Subcutaneous abdominal adipose tissue (tissue), 5 donors: ENCODE measurements around the gene DDR2.

Experiments used
- H3K27ac ChIP-seq: one replicate; pipeline ENCODE4 v1.7.0; 2013; ENCODE audit warnings: low read depth, mild to moderate bottlenecking, inconsistent platforms, low read length, moderate library complexity
- H3K27me3 ChIP-seq, 5 donors: one replicate each; pipeline ENCODE4 v1.7.0; 2013; ENCODE audit warnings: low read length in 5 of 5, inconsistent platforms in 1 of 5; ENCODE audit not compliant: control insufficient read depth in 5 of 5, insufficient read depth in 4 of 5
- H3K36me3 ChIP-seq, 5 donors: one replicate each; pipeline ENCODE4 v1.7.0; 2013; ENCODE audit warnings: low read length in 5 of 5; ENCODE audit not compliant: control insufficient read depth in 5 of 5, insufficient read depth in 5 of 5
- H3K4me1 ChIP-seq, 5 donors: one replicate each; pipeline ENCODE4 v1.7.0; 2013; ENCODE audit warnings: low read length in 5 of 5, mild to moderate bottlenecking in 3 of 5, moderate library complexity in 1 of 5; ENCODE audit not compliant: control insufficient read depth in 5 of 5, insufficient read depth in 5 of 5
- H3K4me3 ChIP-seq, 5 donors: one replicate each; pipeline ENCODE4 v1.7.0; 2013; ENCODE audit warnings: low read length in 5 of 5, low read depth in 1 of 5
- H3K9ac ChIP-seq, 5 donors: one replicate each; pipeline ENCODE4 v1.7.0; 2013; ENCODE audit warnings: low read length in 5 of 5, mild to moderate bottlenecking in 4 of 5, moderate library complexity in 3 of 5
- H3K9me3 ChIP-seq, 5 donors: one replicate each; pipeline ENCODE4 v1.7.0; 2013; ENCODE audit warnings: low read length in 5 of 5; ENCODE audit not compliant: control insufficient read depth in 5 of 5
- donor health status: healthy.
- donor health status: healthy.
- donor health status: healthy.
- donor health status: healthy.
- donor health status: healthy.

The DDR2 gene

GRCh38 chr1:162605225-162605927, 26.9 kb upstream of the DDR2 start:
- Histone ChIP-seq H3K27me3 (no peaks in the 10 kb centered on the region), H3K9me3 (no peaks in the 10 kb centered on the region), H3K36me3 (peaks cover 13 to 42% (median 22%) of the 10 kb centered on the region in 5 donors), H3K4me3 (no peak overlapping the region), H3K27ac (peak overlapping the region; percentile 46), H3K4me1 (no peaks in the 10 kb centered on the region), H3K9ac (no peak overlapping the region)

- Histone ChIP-seq H3K9me3 (no peaks in the 10 kb centered on the region), H3K4me3 (no peak overlapping the region), H3K36me3 (peaks cover 0 to 14% (median 2%) of the 10 kb centered on the region in 5 donors), H3K9ac (no peak overlapping the region), H3K27ac (no peak overlapping the region), H3K27me3 (no peaks in the 10 kb centered on the region), H3K4me1 (peaks cover 0 to 21% (median 15%) of the 10 kb centered on the region in 5 donors)
Observed at GRCh38 chr1:162609306-162609705, 23.0 kb upstream of the DDR2 start.

- Histone ChIP-seq H3K4me1 (peaks cover 0 to 21% (median 15%) of the 10 kb centered on the region in 5 donors), H3K27ac (peak overlapping the region; percentile 85), H3K36me3 (peaks cover 0 to 11% (median 0%) of the 10 kb centered on the region in 5 donors), H3K4me3 (no peak overlapping the region), H3K9ac (peak overlapping the region in 4 of 5 donors; percentile 36 to 62 (median 42)), H3K27me3 (no peaks in the 10 kb centered on the region), H3K9me3 (peaks cover 0 to 14% (median 11%) of the 10 kb centered on the region in 5 donors)
Observed at GRCh38 chr1:162612606-162613400, 19.5 kb upstream of the DDR2 start.

GRCh38 chr1:162616848-162617247, 15.4 kb upstream of the DDR2 start:
- Histone ChIP-seq H3K4me1 (peaks cover 0 to 21% (median 15%) of the 10 kb centered on the region in 5 donors), H3K4me3 (no peak overlapping the region), H3K9me3 (peaks cover 0 to 14% (median 12%) of the 10 kb centered on the region in 5 donors), H3K9ac (no peak overlapping the region), H3K27me3 (no peaks in the 10 kb centered on the region), H3K27ac (no peak overlapping the region), H3K36me3 (no peaks in the 10 kb centered on the region)

GRCh38 chr1:162617513-162617912, 14.8 kb upstream of the DDR2 start:
- Histone ChIP-seq H3K9me3 (peaks cover 0 to 14% (median 12%) of the 10 kb centered on the region in 5 donors), H3K36me3 (no peaks in the 10 kb centered on the region), H3K4me3 (no peak overlapping the region), H3K27ac (no peak overlapping the region), H3K4me1 (peaks cover 0 to 15% (median 14%) of the 10 kb centered on the region in 5 donors), H3K27me3 (no peaks in the 10 kb centered on the region), H3K9ac (no peak overlapping the region)

- H3K4me3 ChIP-seq, result no peak overlapping the region
- no peaks in the 10 kb centered on the region for H3K4me1 ChIP-seq
- no peak overlapping the region for H3K9ac ChIP-seq
- H3K27me3 ChIP-seq, result no peaks in the 10 kb centered on the region
- H3K36me3 ChIP-seq, result no peaks in the 10 kb centered on the region
- H3K9me3 ChIP-seq, result peaks cover 0 to 14% (median 12%) of the 10 kb centered on the region in 5 donors
- H3K27ac ChIP-seq, result no peak overlapping the region
Observed at GRCh38 chr1:162619076-162619475, 13.2 kb upstream of the DDR2 start.

GRCh38 chr1:162621256-162621655, 11.0 kb upstream of the DDR2 start:
- Histone ChIP-seq H3K9ac (no peak overlapping the region), H3K36me3 (no peaks in the 10 kb centered on the region), H3K4me1 (peaks cover 0 to 13% (median 11%) of the 10 kb centered on the region in 5 donors), H3K4me3 (no peak overlapping the region), H3K27me3 (no peaks in the 10 kb centered on the region), H3K9me3 (peaks cover 0 to 14% (median 9%) of the 10 kb centered on the region in 5 donors), H3K27ac (no peak overlapping the region)

GRCh38 chr1:162625679-162626078, 6.6 kb upstream of the DDR2 start:
- no peaks in the 10 kb centered on the region for H3K36me3 ChIP-seq
- peak overlapping the region; percentile 87 for H3K27ac ChIP-seq
- peak overlapping the region in 1 of 5 donors; percentile 64 for H3K9ac ChIP-seq

GRCh38 chr1:162626094-162626493, 6.2 kb upstream of the DDR2 start:
- H3K4me1 ChIP-seq, result peaks cover 1 to 39% (median 34%) of the 10 kb centered on the region in 5 donors
- no peaks in the 10 kb centered on the region for H3K9me3 ChIP-seq
- H3K27me3 ChIP-seq, result no peaks in the 10 kb centered on the region
- no peaks in the 10 kb centered on the region for H3K36me3 ChIP-seq
- peak overlapping the region in 3 of 5 donors; percentile 4 to 64 (median 60) for H3K9ac ChIP-seq
- H3K4me3 ChIP-seq, result peak overlapping the region in 2 of 5 donors; percentile 16 to 40
- H3K27ac ChIP-seq, result peak overlapping the region; percentile 87

More at GRCh38 chr1:162625679-162626078, 6.6 kb upstream of the DDR2 start:
- peaks cover 1 to 35% (median 30%) of the 10 kb centered on the region in 5 donors for H3K4me1 ChIP-seq
- no peaks in the 10 kb centered on the region for H3K27me3 ChIP-seq
- H3K9me3 ChIP-seq, result no peaks in the 10 kb centered on the region
- H3K4me3 ChIP-seq, result no peak overlapping the region

GRCh38 chr1:162626761-162627160, 5.5 kb upstream of the DDR2 start:
- Histone ChIP-seq H3K27me3 (no peaks in the 10 kb centered on the region), H3K4me3 (peak overlapping the region in 2 of 5 donors; percentile 16 to 40), H3K27ac (peak overlapping the region; percentile 87), H3K4me1 (peaks cover 1 to 46% (median 39%) of the 10 kb centered on the region in 5 donors), H3K36me3 (no peaks in the 10 kb centered on the region), H3K9ac (peak overlapping the region in 3 of 5 donors; percentile 2 to 64 (median 60)), H3K9me3 (no peaks in the 10 kb centered on the region)
